ENCODE measurements around the gene KIRREL2.

KIRREL2 gene

GRCh38 chr19:35812220-35813042 lies 44.3 kb upstream of the KIRREL2 start, which contains the start of gene PRODH2:
PRODH2 (minus strand) TSS chr19:35812845; CDS start chr19:35812805, 40 bp downstream.
- H3K4me3 ChIP-seq (ENCODE audit: low read depth, low read length): no peak within 1 kb of the TSS
- H3K27ac ChIP-seq (ENCODE audit: extremely low read depth, low read depth, low read length): no peak within 1 kb of the TSS
- TF ChIP-seq, protein P1, sequence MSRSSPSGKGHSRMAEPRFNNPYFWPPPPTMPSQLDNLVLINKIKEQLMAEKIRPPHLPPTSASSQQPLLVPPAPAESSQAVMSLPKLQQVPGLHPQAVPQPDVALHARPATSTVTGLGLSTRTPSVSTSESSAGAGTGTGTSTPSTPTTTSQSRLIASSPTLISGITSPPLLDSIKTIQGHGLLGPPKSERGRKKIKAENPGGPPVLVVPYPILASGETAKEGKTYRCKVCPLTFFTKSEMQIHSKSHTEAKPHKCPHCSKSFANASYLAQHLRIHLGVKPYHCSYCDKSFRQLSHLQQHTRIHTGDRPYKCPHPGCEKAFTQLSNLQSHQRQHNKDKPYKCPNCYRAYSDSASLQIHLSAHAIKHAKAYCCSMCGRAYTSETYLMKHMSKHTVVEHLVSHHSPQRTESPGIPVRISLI (tag by site-specific recombination; IDR thresholded peaks at IDR 0.05): no peak
- TF ChIP-seq FEZF1 (tag by site-specific recombination; IDR thresholded peaks at IDR 0.05): no peak
- TF ChIP-seq PBX3 (CRISPR knock-in tag; IDR thresholded peaks at IDR 0.05): no peak
- no peak for TF ChIP-seq ZEB2 (tag by site-specific recombination; IDR thresholded peaks at IDR 0.05)
- no peak for TF ChIP-seq ZNF518A (tag by site-specific recombination; conservative IDR thresholded peaks at IDR 0.05; ENCODE audit: low read depth)
- TF ChIP-seq, protein P2, sequence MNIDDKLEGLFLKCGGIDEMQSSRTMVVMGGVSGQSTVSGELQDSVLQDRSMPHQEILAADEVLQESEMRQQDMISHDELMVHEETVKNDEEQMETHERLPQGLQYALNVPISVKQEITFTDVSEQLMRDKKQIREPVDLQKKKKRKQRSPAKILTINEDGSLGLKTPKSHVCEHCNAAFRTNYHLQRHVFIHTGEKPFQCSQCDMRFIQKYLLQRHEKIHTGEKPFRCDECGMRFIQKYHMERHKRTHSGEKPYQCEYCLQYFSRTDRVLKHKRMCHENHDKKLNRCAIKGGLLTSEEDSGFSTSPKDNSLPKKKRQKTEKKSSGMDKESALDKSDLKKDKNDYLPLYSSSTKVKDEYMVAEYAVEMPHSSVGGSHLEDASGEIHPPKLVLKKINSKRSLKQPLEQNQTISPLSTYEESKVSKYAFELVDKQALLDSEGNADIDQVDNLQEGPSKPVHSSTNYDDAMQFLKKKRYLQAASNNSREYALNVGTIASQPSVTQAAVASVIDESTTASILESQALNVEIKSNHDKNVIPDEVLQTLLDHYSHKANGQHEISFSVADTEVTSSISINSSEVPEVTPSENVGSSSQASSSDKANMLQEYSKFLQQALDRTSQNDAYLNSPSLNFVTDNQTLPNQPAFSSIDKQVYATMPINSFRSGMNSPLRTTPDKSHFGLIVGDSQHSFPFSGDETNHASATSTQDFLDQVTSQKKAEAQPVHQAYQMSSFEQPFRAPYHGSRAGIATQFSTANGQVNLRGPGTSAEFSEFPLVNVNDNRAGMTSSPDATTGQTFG (tag by site-specific recombination; IDR thresholded peaks at IDR 0.05; ENCODE audit: borderline replicate concordance): no peak
- no peak for TF ChIP-seq PRDM1 (tag by site-specific recombination; IDR thresholded peaks at IDR 0.05)
- TF ChIP-seq, protein P3, sequence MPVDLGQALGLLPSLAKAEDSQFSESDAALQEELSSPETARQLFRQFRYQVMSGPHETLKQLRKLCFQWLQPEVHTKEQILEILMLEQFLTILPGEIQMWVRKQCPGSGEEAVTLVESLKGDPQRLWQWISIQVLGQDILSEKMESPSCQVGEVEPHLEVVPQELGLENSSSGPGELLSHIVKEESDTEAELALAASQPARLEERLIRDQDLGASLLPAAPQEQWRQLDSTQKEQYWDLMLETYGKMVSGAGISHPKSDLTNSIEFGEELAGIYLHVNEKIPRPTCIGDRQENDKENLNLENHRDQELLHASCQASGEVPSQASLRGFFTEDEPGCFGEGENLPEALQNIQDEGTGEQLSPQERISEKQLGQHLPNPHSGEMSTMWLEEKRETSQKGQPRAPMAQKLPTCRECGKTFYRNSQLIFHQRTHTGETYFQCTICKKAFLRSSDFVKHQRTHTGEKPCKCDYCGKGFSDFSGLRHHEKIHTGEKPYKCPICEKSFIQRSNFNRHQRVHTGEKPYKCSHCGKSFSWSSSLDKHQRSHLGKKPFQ (tag by site-specific recombination; IDR thresholded peaks at IDR 0.05): no peak
- TF ChIP-seq ZNF76 (tag by site-specific recombination; IDR thresholded peaks at IDR 0.05; ENCODE audit: borderline replicate concordance, low read depth): no peak
- TF ChIP-seq ZNF677 (tag by site-specific recombination; IDR thresholded peaks at IDR 0.05): no peak
- no peak for TF ChIP-seq ZNF155 (tag by site-specific recombination; IDR thresholded peaks at IDR 0.05)
- no peak for TF ChIP-seq ZNF202 (tag by site-specific recombination; IDR thresholded peaks at IDR 0.05; ENCODE audit: borderline replicate concordance)
- ChIA-PET CTCF (interaction anchor here (1.2 kb wide), 1 partner anchor 7 kb away, joined by 5 read pairs; no protein-coding TSS in a partner anchor), POLR2A (interaction anchor here (1.3 kb wide), 1 partner anchor 64 kb away, joined by 5 read pairs; the partner anchor contains the start of gene LIN37)
- no peaks in the 10 kb centered on the region for H3K36me3 ChIP-seq (ENCODE audit: control insufficient read depth in 2 of 2, insufficient read depth in 1 of 2, low read length in 2 of 2)
- 0 out of 2 replicates have a peak, but pooled peaks cover 2% of the 10 kb centered on the region for H3K4me1 ChIP-seq (ENCODE audit: control insufficient read depth, insufficient read depth, low read length)
- no peaks in the 10 kb centered on the region for H3K9me3 ChIP-seq (ENCODE audit: control insufficient read depth, insufficient read depth, low read depth, low read length)

Data from HEK293 (cell line).